ENCODE results near the gene WNT7A. TPM values are rescaled to one million over a fixed set of nuclear protein-coding genes. Genes with fewer than 3 reads are reported as not detected.

WNT7A gene
- total and polyA plus RNA-seq, 2 donors (not counting 3 experiments of a cell fraction or from before 2014, with no cell fraction given) = not detected

- dilution Hi-C loops (cut with MboI; ENCODE audit: extremely low pct_ligation_motif_present, low sequenced_read_pairs) = no loop called here
- BruUV-seq (replicated peaks) = no TSS peak
Observed at GRCh38 chr3:13835246-13835645, 44.6 kb downstream of the WNT7A start.

More at GRCh38 chr3:13835246-13835645, 44.6 kb downstream of the WNT7A start:
- Histone ChIP-seq H3K9ac (replicated peaks; ENCODE audit: extremely low read depth, insufficient read depth, low read length) (no peak overlapping the region), H3K27ac (ENCODE audit: insufficient read depth, low read depth, low read length) (no peak overlapping the region), H2AFZ (ENCODE audit: low read depth, low read length) (no peak overlapping the region), H4K20me1 (replicated peaks; ENCODE audit: control insufficient read depth, extremely low read depth, insufficient read depth, low read length) (no peaks in the 10 kb centered on the region), H3K27me3 (ENCODE audit: control insufficient read depth in 2 of 2, insufficient read depth in 2 of 2, low read length in 2 of 2) (no peaks in the 10 kb centered on the region), H3K9me3 (replicated peaks; ENCODE audit: control insufficient read depth, insufficient read depth, low read length) (no peaks in the 10 kb centered on the region), H3K9me1 (replicated peaks; ENCODE audit: control insufficient read depth, extremely low read depth, insufficient read depth, low read length) (no peaks in the 10 kb centered on the region), H3K36me3 (ENCODE audit: control insufficient read depth in 2 of 2, extremely low read depth in 1 of 2, insufficient read depth in 2 of 2, low read length in 2 of 2) (no peaks in the 10 kb centered on the region), H3K4me1 (ENCODE audit: control insufficient read depth, extremely low read depth, insufficient read depth, low read length) (no peaks in the 10 kb centered on the region), H3K4me3 (replicated peaks in 1 of 3; ENCODE audit: insufficient read depth in 1 of 3, low read depth in 1 of 3, low read length in 3 of 3) (no peak overlapping the region), H3K79me2 (ENCODE audit: control insufficient read depth, insufficient read depth, low read length) (no peaks in the 10 kb centered on the region), H3K4me2 (ENCODE audit: insufficient read depth, low read length) (no peak overlapping the region)
- DNase-seq (ENCODE audit: low read depth, low spot score) (no peak), FAIRE-seq (no peak)
- intact Hi-C loops (cut with micrococcal nuclease) = no loop called here
- TF ChIP-seq EZH2 (IDR thresholded peaks at IDR 0.05; ENCODE audit: borderline replicate concordance, low read depth, low read length, severe bottlenecking) (no peak), MYC (IDR thresholded peaks at IDR 0.05; ENCODE audit: low read depth, low read length) (no peak), GATA2 (IDR thresholded peaks at IDR 0.05; ENCODE audit: insufficient read depth, insufficient read length, low read depth, low read length) (no peak), POLR2AphosphoS5 (IDR thresholded peaks at IDR 0.05; ENCODE audit: insufficient read depth, low read depth, low read length) (no peak), FOS (IDR thresholded peaks at IDR 0.05; ENCODE audit: borderline replicate concordance, insufficient read depth, low read length) (no peak), POLR2A (IDR thresholded peaks at IDR 0.05; ENCODE audit: low read depth, low read length) (no peak), JUN (IDR thresholded peaks at IDR 0.05; ENCODE audit: borderline replicate concordance, insufficient read depth, insufficient read length, low read depth) (no peak)
- TF ChIP-seq, protein P1, sequence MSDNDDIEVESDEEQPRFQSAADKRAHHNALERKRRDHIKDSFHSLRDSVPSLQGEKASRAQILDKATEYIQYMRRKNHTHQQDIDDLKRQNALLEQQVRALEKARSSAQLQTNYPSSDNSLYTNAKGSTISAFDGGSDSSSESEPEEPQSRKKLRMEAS (IDR thresholded peaks at IDR 0.05; ENCODE audit: insufficient read depth, insufficient read length) = no peak
- TF ChIP-seq, protein P2, sequence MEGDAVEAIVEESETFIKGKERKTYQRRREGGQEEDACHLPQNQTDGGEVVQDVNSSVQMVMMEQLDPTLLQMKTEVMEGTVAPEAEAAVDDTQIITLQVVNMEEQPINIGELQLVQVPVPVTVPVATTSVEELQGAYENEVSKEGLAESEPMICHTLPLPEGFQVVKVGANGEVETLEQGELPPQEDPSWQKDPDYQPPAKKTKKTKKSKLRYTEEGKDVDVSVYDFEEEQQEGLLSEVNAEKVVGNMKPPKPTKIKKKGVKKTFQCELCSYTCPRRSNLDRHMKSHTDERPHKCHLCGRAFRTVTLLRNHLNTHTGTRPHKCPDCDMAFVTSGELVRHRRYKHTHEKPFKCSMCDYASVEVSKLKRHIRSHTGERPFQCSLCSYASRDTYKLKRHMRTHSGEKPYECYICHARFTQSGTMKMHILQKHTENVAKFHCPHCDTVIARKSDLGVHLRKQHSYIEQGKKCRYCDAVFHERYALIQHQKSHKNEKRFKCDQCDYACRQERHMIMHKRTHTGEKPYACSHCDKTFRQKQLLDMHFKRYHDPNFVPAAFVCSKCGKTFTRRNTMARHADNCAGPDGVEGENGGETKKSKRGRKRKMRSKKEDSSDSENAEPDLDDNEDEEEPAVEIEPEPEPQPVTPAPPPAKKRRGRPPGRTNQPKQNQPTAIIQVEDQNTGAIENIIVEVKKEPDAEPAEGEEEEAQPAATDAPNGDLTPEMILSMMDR (IDR thresholded peaks at IDR 0.05; ENCODE audit: extremely low read depth in 1 of 2, insufficient read depth in 1 of 2, low read depth in 1 of 2, low read length in 2 of 2) = no peak
- ChIA-PET CTCF (no interaction called here), POLR2A (no interaction called here)
